DOHH2 (cell line): ENCODE measurements around the gene TPM2.
"Not testable (repeated sequence)": the region's sequence is repeated elsewhere in the genome, so short reads cannot be mapped to it uniquely, and the experiment has no call there.

Experiments
- H3F3A ChIP-seq: fragments of 200-600 bp; sonication (generic), shearing (Covaris generic); 2 replicates; pipeline ENCODE4 v1.6.0; 2016; ENCODE audit warnings: antibody characterized with exemption, mild to moderate bottlenecking; ENCODE audit not compliant: control insufficient read depth, insufficient read depth
- H3K27ac ChIP-seq: fragments of 200-600 bp; sonication (generic); 2 replicates; pipeline ENCODE4 v1.5.1; 2014; ENCODE audit warnings: low read depth, mild to moderate bottlenecking, low read length, moderate library complexity
- H3K27me3 ChIP-seq: fragments of 200-600 bp; sonication (generic); 2 replicates; pipeline ENCODE4 v1.6.1; 2014; ENCODE audit warnings: mild to moderate bottlenecking, low read length, mixed read lengths; ENCODE audit not compliant: control insufficient read depth
- H3K36me3 ChIP-seq: fragments of 200-600 bp; sonication (generic); 2 replicates; pipeline ENCODE4 v1.6.1; 2014; ENCODE audit warnings: mild to moderate bottlenecking, low read length, moderate library complexity, mixed read lengths; ENCODE audit not compliant: control insufficient read depth
- H3K4me1 ChIP-seq: fragments of 200-600 bp; sonication (generic); 2 replicates; pipeline ENCODE4 v1.6.1; 2014; ENCODE audit warnings: mild to moderate bottlenecking, low read length, mixed read lengths; ENCODE audit not compliant: control insufficient read depth
- H3K4me2 ChIP-seq: fragments of 200-600 bp; sonication (generic); 2 replicates; pipeline ENCODE4 v1.6.0; 2014; ENCODE audit warnings: mild to moderate bottlenecking, low read length, moderate library complexity
- H3K4me3 ChIP-seq: fragments of 200-600 bp; sonication (generic); 2 replicates; pipeline ENCODE4 v1.5.1; 2014; ENCODE audit warnings: mild to moderate bottlenecking, low read length, mixed read lengths
- H3K79me2 ChIP-seq: fragments of 200-600 bp; sonication (generic); 2 replicates; pipeline ENCODE4 v1.6.1; 2014; ENCODE audit warnings: mild to moderate bottlenecking, low read length, mixed read lengths; ENCODE audit not compliant: control insufficient read depth
- H3K9me2 ChIP-seq: fragments of 200-600 bp; sonication (generic); replicated peaks from 2 replicates; pipeline ENCODE4 v1.6.1; 2014; ENCODE audit warnings: mild to moderate bottlenecking, low read length, mixed read lengths; ENCODE audit not compliant: control insufficient read depth
- H3K9me3 ChIP-seq: fragments of 200-600 bp; sonication (generic); 2 replicates; pipeline ENCODE4 v1.6.1; 2014; ENCODE audit warnings: antibody characterized with exemption, low read length, mixed read lengths; ENCODE audit not compliant: control insufficient read depth, insufficient read depth
- H4K20me1 ChIP-seq: fragments of 200-600 bp; sonication (generic); 2 replicates; pipeline ENCODE4 v1.6.0; 2014; ENCODE audit warnings: low read depth, mild to moderate bottlenecking, antibody characterized with exemption, low read length, moderate library complexity; ENCODE audit not compliant: control insufficient read depth, insufficient read depth
- CTCF ChIP-seq: fragments of 200-600 bp; sonication (generic); IDR thresholded peaks from one replicate; pipeline ENCODE4 v1.5.1; 2014; ENCODE audit warnings: antibody characterized with exemption, mild to moderate bottlenecking, low read depth, low read length; ENCODE audit not compliant: poor library complexity, severe bottlenecking
- EZH2phosphoT487 ChIP-seq: fragments of 200-600 bp; sonication (generic); IDR thresholded peaks from 2 replicates; pipeline ENCODE4 v1.6.1; 2017; ENCODE audit warnings: borderline replicate concordance, mild to moderate bottlenecking, antibody characterized with exemption, low read length, moderate library complexity, mixed read lengths

TPM2 gene

GRCh38 chr9:35646533-35647265 lies 43.0 kb downstream of the TPM2 start:
- Histone ChIP-seq H4K20me1 (no peaks in the 10 kb centered on the region), H3K36me3 (peaks cover 19% of the 10 kb centered on the region), H3K9me2 (no peaks in the 10 kb centered on the region), H3K4me1 (peaks cover 51% of the 10 kb centered on the region), H3K9me3 (no peaks in the 10 kb centered on the region), H3K27ac (peak overlapping the region; percentile 87), H3F3A (peaks cover 34% of the 10 kb centered on the region), H3K4me2 (peak overlapping the region; percentile 96), H3K79me2 (peaks cover 25% of the 10 kb centered on the region), H3K27me3 (no peaks in the 10 kb centered on the region), H3K4me3 (peak overlapping the region; percentile 85)
- TF ChIP-seq EZH2phosphoT487 (no peak), CTCF (peak; percentile 88)

- H3F3A ChIP-seq: peaks cover 29% of the 10 kb centered on the region
- H3K36me3 ChIP-seq: peaks cover 19% of the 10 kb centered on the region
- peak overlapping the region; percentile 96 for H3K4me2 ChIP-seq
- H3K9me3 ChIP-seq: no peaks in the 10 kb centered on the region
- H4K20me1 ChIP-seq: no peaks in the 10 kb centered on the region
- peaks cover 46% of the 10 kb centered on the region for H3K4me1 ChIP-seq
- H3K79me2 ChIP-seq: peaks cover 22% of the 10 kb centered on the region
- TF ChIP-seq EZH2phosphoT487: no peak
- no peak for TF ChIP-seq CTCF
- H3K27ac ChIP-seq: peak overlapping the region; percentile 87
- peak overlapping the region; percentile 85 for H3K4me3 ChIP-seq
- H3K9me2 ChIP-seq: no peaks in the 10 kb centered on the region
- no peaks in the 10 kb centered on the region for H3K27me3 ChIP-seq
Observed at GRCh38 chr9:35646153-35646532, 43.6 kb downstream of the TPM2 start.

- peaks cover 41% of the 10 kb centered on the region for H3K4me1 ChIP-seq
- H3K79me2 ChIP-seq: peaks cover 18% of the 10 kb centered on the region
- H3K9me2 ChIP-seq, H3K27me3 ChIP-seq, H4K20me1 ChIP-seq, H3K9me3 ChIP-seq: not testable (repeated sequence)
- peaks cover 28% of the 10 kb centered on the region for H3F3A ChIP-seq
- peak overlapping the region; percentile 85 for H3K4me3 ChIP-seq
- peak overlapping the region; percentile 96 for H3K4me2 ChIP-seq
- peaks cover 19% of the 10 kb centered on the region for H3K36me3 ChIP-seq
- peak overlapping the region; percentile 87 for H3K27ac ChIP-seq
Observed at GRCh38 chr9:35645736-35646135, 44.0 kb downstream of the TPM2 start.

- Histone ChIP-seq H3F3A (peaks cover 12% of the 10 kb centered on the region), H3K27ac (no peak overlapping the region)
- TF ChIP-seq EZH2phosphoT487: no peak
- no peak for TF ChIP-seq CTCF
Observed at GRCh38 chr9:35643046-35643445, 46.7 kb downstream of the TPM2 start.

GRCh38 chr9:35641478-35641877 lies 48.2 kb downstream of the TPM2 start:
- peaks cover 42% of the 10 kb centered on the region for H3K4me1 ChIP-seq
- not testable (repeated sequence) for H3K79me2 ChIP-seq, H4K20me1 ChIP-seq, H3K4me2 ChIP-seq, H3K27me3 ChIP-seq, H3K9me3 ChIP-seq, H3K4me3 ChIP-seq, H3K9me2 ChIP-seq, H3F3A ChIP-seq, H3K36me3 ChIP-seq, H3K27ac ChIP-seq

More at GRCh38 chr9:35643046-35643445, 46.7 kb downstream of the TPM2 start:
- H3K27me3 ChIP-seq: no peaks in the 10 kb centered on the region
- H3K9me2 ChIP-seq: no peaks in the 10 kb centered on the region
- H3K79me2 ChIP-seq: peaks cover 6% of the 10 kb centered on the region; the same call in 1 of the 2 replicates
- peaks cover 40% of the 10 kb centered on the region for H3K4me1 ChIP-seq
- no peak overlapping the region for H3K4me3 ChIP-seq
- peaks cover 3% of the 10 kb centered on the region; the same call in 1 of the 2 replicates for H3K36me3 ChIP-seq
- H4K20me1 ChIP-seq: no peaks in the 10 kb centered on the region
- H3K4me2 ChIP-seq: no peak overlapping the region
- H3K9me3 ChIP-seq: no peaks in the 10 kb centered on the region

- H3K4me1 ChIP-seq: peaks cover 49% of the 10 kb centered on the region
- H3K27ac ChIP-seq, H3K79me2 ChIP-seq, H4K20me1 ChIP-seq, H3F3A ChIP-seq, H3K4me2 ChIP-seq, H3K9me2 ChIP-seq, H3K4me3 ChIP-seq, H3K27me3 ChIP-seq, H3K36me3 ChIP-seq, H3K9me3 ChIP-seq: not testable (repeated sequence)
Observed at GRCh38 chr9:35640431-35640830, 49.3 kb downstream of the TPM2 start.
